ENCODE data around the gene ALAS2. TPM values are rescaled to one million over a fixed set of nuclear protein-coding genes. Genes with fewer than 3 reads are reported as not detected.
"Not testable (repeated sequence)": the region's sequence is repeated elsewhere in the genome, so short reads cannot be mapped to it uniquely, and the experiment has no call there.

Gene ALAS2
- total and polyA plus RNA-seq, 8 donors = 0.14 to 0.97 (median 0.30) TPM

- DNase-seq (no peak), ATAC-seq (no peak), FAIRE-seq (peak; percentile 60)
- Histone ChIP-seq H3K4me1 (no peaks in the 10 kb centered on the region), H3K36me3 (no peaks in the 10 kb centered on the region), H3K4me3 (no peak overlapping the region), H3K9me3 (no peaks in the 10 kb centered on the region), H3K27me3 (no peaks in the 10 kb centered on the region), H3K27ac (no peak overlapping the region)
- intact Hi-C loops (cut with DNase I) = no loop called here
- TF ChIP-seq CTCF (IDR thresholded peaks at IDR 0.05) = no peak
Measured at GRCh38 chrX:54995621-54996020, 35.2 kb downstream of the ALAS2 start.

GRCh38 chrX:54994668-54995351 is 36.0 kb downstream of the ALAS2 start:
- 73 to 78% methylated on average over 6 of the region's 6 CpGs for WGBS, 2 donors
- no peaks in the 10 kb centered on the region for H3K9me3 ChIP-seq
- H3K27ac ChIP-seq = peak overlapping the region in 1 of 4 donors; percentile 35
- ATAC-seq = no peak
- peaks cover 0 to 4% (median 0%) of the 10 kb centered on the region in 4 donors for H3K27me3 ChIP-seq
- H3K36me3 ChIP-seq = no peaks in the 10 kb centered on the region
- no peak for FAIRE-seq
- TF ChIP-seq CTCF (IDR thresholded peaks at IDR 0.05) = no peak
- intact Hi-C loops (cut with DNase I) = no loop called here
- H3K4me3 ChIP-seq = no peak overlapping the region
- no peak for DNase-seq
- no peaks in the 10 kb centered on the region for H3K4me1 ChIP-seq

- peak within 1 kb of the TSS in 1 of 4 donors; percentile 35 for H3K27ac ChIP-seq
- WGBS, 2 donors = 73 to 88% methylated on average over 2 of the region's 2 CpGs
- FAIRE-seq = no peak
Measured at GRCh38 chrX:54994099-54994498, 36.7 kb downstream of the ALAS2 start, which contains the start of gene PFKFB1. TSS of gene PFKFB1 (minus strand) at chrX:54994188. CDS start at chrX:54994007, 181 bp downstream.

GRCh38 chrX:54992911-54993622 is 37.7 kb downstream of the ALAS2 start:
- ATAC-seq (no peak), DNase-seq (no peak), FAIRE-seq (no peak)
- Histone ChIP-seq H3K9me3 (no peaks in the 10 kb centered on the region), H3K4me1 (no peaks in the 10 kb centered on the region), H3K27ac (no peak overlapping the region), H3K36me3 (no peaks in the 10 kb centered on the region), H3K4me3 (no peak overlapping the region), H3K27me3 (peaks cover 0 to 4% (median 0%) of the 10 kb centered on the region in 4 donors)
- WGBS, 2 donors = 94 to 100% methylated on average over 1 of the region's 1 CpG
- no peak for TF ChIP-seq CTCF (IDR thresholded peaks at IDR 0.05)
- intact Hi-C loops (cut with DNase I) = no loop called here

More at GRCh38 chrX:54994099-54994498, 36.7 kb downstream of the ALAS2 start, which contains the start of gene PFKFB1:
- no peak within 1 kb of the TSS for H3K4me3 ChIP-seq
- no peak for DNase-seq
- TF ChIP-seq CTCF (IDR thresholded peaks at IDR 0.05) = no peak
- H3K9me3 ChIP-seq = no peaks in the 10 kb centered on the region
- H3K36me3 ChIP-seq = no peaks in the 10 kb centered on the region
- H3K27me3 ChIP-seq = peaks cover 0 to 4% (median 0%) of the 10 kb centered on the region in 4 donors
- ATAC-seq = no peak
- intact Hi-C loops (cut with DNase I) = no loop called here
- no peaks in the 10 kb centered on the region for H3K4me1 ChIP-seq

- Histone ChIP-seq H3K27ac (no peak overlapping the region), H3K36me3 (no peaks in the 10 kb centered on the region), H3K9me3 (no peaks in the 10 kb centered on the region), H3K27me3 (peaks cover 0 to 4% (median 0%) of the 10 kb centered on the region in 4 donors), H3K4me3 (no peak overlapping the region), H3K4me1 (no peaks in the 10 kb centered on the region)
- WGBS, 2 donors = 86 to 87% methylated on average over 2 of the region's 2 CpGs
- no peak for TF ChIP-seq CTCF (IDR thresholded peaks at IDR 0.05)
- intact Hi-C loops (cut with DNase I) = no loop called here
- FAIRE-seq (no peak), DNase-seq (no peak), ATAC-seq (no peak)
Measured at GRCh38 chrX:54991706-54992105, 39.1 kb downstream of the ALAS2 start.

- H3K27ac ChIP-seq; ATAC-seq; H3K4me3 ChIP-seq; DNase-seq; intact Hi-C loops (cut with DNase I); H3K36me3 ChIP-seq; FAIRE-seq; H3K4me1 ChIP-seq; H3K27me3 ChIP-seq; H3K9me3 ChIP-seq: not testable (repeated sequence)
- 81 to 90% methylated on average over 2 of the region's 2 CpGs for WGBS, 2 donors
Measured at GRCh38 chrX:54983306-54983705, 47.5 kb downstream of the ALAS2 start.
